ENCODE results near the gene HMBS.

DNA sequence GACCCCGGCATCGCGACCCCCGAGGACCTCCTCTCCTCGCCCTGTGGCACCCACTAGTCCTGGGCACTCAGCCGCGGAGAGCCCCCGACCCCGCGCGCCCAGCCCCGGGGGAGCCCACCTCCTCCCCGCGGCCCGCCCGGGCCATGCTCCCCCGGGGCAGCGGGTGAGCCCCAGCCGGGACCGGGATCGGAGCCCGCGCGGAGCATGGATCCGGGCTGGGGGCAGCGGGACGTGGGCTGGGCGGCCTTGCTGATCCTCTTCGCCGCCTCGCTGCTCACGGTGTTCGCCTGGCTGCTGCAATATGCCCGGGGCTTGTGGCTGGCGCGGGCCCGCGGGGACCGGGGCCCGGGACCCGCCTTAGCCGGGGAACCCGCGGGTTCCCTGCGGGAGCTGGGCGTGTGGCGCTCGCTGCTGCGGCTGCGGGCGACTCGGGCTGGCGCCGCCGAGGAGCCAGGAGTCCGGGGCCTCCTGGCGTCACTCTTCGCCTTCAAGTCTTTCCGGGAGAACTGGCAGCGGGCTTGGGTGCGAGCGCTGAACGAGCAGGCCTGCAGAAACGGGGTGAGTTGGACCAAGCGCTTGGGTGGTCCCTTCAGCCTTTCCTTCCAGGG, 23.0 kb downstream of the HMBS start:
- TF ChIP-seq, protein P1, sequence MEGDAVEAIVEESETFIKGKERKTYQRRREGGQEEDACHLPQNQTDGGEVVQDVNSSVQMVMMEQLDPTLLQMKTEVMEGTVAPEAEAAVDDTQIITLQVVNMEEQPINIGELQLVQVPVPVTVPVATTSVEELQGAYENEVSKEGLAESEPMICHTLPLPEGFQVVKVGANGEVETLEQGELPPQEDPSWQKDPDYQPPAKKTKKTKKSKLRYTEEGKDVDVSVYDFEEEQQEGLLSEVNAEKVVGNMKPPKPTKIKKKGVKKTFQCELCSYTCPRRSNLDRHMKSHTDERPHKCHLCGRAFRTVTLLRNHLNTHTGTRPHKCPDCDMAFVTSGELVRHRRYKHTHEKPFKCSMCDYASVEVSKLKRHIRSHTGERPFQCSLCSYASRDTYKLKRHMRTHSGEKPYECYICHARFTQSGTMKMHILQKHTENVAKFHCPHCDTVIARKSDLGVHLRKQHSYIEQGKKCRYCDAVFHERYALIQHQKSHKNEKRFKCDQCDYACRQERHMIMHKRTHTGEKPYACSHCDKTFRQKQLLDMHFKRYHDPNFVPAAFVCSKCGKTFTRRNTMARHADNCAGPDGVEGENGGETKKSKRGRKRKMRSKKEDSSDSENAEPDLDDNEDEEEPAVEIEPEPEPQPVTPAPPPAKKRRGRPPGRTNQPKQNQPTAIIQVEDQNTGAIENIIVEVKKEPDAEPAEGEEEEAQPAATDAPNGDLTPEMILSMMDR (IDR thresholded peaks at IDR 0.05), result no peak
- TF ChIP-seq POLR2A (IDR thresholded peaks at IDR 0.05), result no peak
